ENCODE results near the gene EBF3. TPM values are rescaled to one million over a fixed set of nuclear protein-coding genes. Genes with fewer than 3 reads are reported as not detected.
A peak's percentile ranks its signal among the peaks of the same experiment; 100 is the strongest.

Gene EBF3
- total RNA-seq, 1 donor from 2014 or later: 0.26 TPM

GRCh38 chr10:129871966-129872365 lies 92.1 kb downstream of the EBF3 start:
- Histone ChIP-seq H3K4me3 (ENCODE audit: low read depth, low read length) (no peak overlapping the region), H3K36me3 (ENCODE audit: control insufficient read depth, insufficient read depth, low read length) (no peaks in the 10 kb centered on the region), H3K27me3 (ENCODE audit: control insufficient read depth, insufficient read depth, low read length) (no peaks in the 10 kb centered on the region)
- DNase-seq (ENCODE audit: low read depth): no peak
- no peak for FAIRE-seq
- TF ChIP-seq CTCF (IDR thresholded peaks at IDR 0.05; ENCODE audit: insufficient read depth, low read length, severe bottlenecking): no peak

GRCh38 chr10:129870961-129871621 lies 93.0 kb downstream of the EBF3 start:
- DNase-seq (ENCODE audit: low read depth): peak; percentile 9
- Histone ChIP-seq H3K4me3 (ENCODE audit: low read depth, low read length) (no peak overlapping the region), H3K36me3 (ENCODE audit: control insufficient read depth, insufficient read depth, low read length) (no peaks in the 10 kb centered on the region), H3K27me3 (ENCODE audit: control insufficient read depth, insufficient read depth, low read length) (no peaks in the 10 kb centered on the region)
- TF ChIP-seq CTCF (IDR thresholded peaks at IDR 0.05; ENCODE audit: insufficient read depth, low read length, severe bottlenecking): no peak
- FAIRE-seq: no peak

DNA sequence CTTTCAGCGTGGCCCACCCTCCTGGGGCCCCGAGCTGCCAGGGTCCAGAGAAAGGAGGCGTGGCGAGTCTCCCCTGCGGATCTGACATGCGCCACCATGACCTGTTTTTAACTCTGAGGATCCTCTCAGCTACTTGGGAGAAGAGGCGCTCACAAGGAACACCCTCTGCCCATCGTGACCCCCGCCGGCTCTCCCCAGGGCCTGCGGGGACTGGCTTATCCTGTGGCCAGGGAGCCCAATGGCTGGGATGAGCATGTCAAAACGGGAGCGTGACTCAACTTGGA lies 93.7 kb downstream of the EBF3 start:
- FAIRE-seq (no peak), DNase-seq (ENCODE audit: low read depth) (no peak)
- Histone ChIP-seq H3K36me3 (ENCODE audit: control insufficient read depth, insufficient read depth, low read length) (no peaks in the 10 kb centered on the region), H3K4me3 (ENCODE audit: low read depth, low read length) (no peak overlapping the region), H3K27me3 (ENCODE audit: control insufficient read depth, insufficient read depth, low read length) (no peaks in the 10 kb centered on the region)
- TF ChIP-seq CTCF (IDR thresholded peaks at IDR 0.05; ENCODE audit: insufficient read depth, low read length, severe bottlenecking): no peak

GRCh38 chr10:129869596-129870473 lies 94.2 kb downstream of the EBF3 start:
- Histone ChIP-seq H3K36me3 (ENCODE audit: control insufficient read depth, insufficient read depth, low read length) (no peaks in the 10 kb centered on the region), H3K4me3 (ENCODE audit: low read depth, low read length) (no peak overlapping the region), H3K27me3 (ENCODE audit: control insufficient read depth, insufficient read depth, low read length) (no peaks in the 10 kb centered on the region)
- FAIRE-seq (no peak), DNase-seq (ENCODE audit: low read depth) (no peak)
- TF ChIP-seq CTCF (IDR thresholded peaks at IDR 0.05; ENCODE audit: insufficient read depth, low read length, severe bottlenecking): no peak

DNA sequence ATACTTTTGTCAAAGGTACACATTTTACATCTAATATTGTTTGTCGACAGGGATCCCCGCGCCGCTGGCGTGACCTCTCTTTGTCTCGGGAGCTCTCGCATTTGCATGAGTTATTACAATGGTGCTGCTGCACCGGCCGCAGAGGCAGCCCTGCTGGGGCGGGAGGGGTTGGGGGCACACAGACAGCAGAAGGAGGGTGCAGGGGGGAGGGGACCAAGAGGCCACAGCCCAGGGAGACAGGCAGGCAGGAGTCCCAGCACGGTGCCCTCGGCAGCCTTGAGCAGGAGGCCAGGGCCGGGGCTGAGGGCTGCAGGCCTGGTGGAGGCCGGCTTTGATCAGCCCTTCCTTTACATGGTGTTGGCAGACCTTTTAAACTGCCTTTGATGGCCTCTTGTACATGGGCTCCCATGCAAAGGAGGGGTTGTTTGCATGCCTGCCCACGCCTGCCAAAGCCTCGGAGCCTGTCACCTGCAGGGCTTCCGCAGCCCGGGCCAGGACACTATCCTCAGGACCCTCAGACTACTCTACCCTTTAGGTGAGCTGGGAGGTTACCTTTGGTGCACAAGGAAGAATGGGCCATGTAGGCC lies 95.5 kb downstream of the EBF3 start:
- no peak overlapping the region for H3K4me3 ChIP-seq (ENCODE audit: low read depth, low read length)
- H3K27me3 ChIP-seq (ENCODE audit: control insufficient read depth, insufficient read depth, low read length): no peaks in the 10 kb centered on the region
- FAIRE-seq: no peak
- TF ChIP-seq CTCF (IDR thresholded peaks at IDR 0.05; ENCODE audit: insufficient read depth, low read length, severe bottlenecking): no peak
- no peaks in the 10 kb centered on the region for H3K36me3 ChIP-seq (ENCODE audit: control insufficient read depth, insufficient read depth, low read length)
- no peak for DNase-seq (ENCODE audit: low read depth)

Data from bronchial epithelial cell (primary cell).